ENCODE data around the gene SPINK2. TPM values are rescaled to one million over a fixed set of nuclear protein-coding genes. Genes with fewer than 3 reads are reported as not detected.
A peak's percentile ranks its signal among the peaks of the same experiment; 100 is the strongest.

SPINK2 gene
- total RNA-seq = 1 to 10 TPM; 1.5 to 1.9 TPM

- Mint-ChIP-seq H3K9me3 (ENCODE audit: low read depth) (no peaks in the 10 kb centered on the region), H3K27ac (no peak within 1 kb of the TSS), H3K4me3 (peak within 1 kb of the TSS; percentile 56), H3K4me1 (peaks cover 33% of the 10 kb centered on the region), H3K36me3 (peaks cover 10% of the 10 kb centered on the region), H3K27me3 (peaks cover 48% of the 10 kb centered on the region)
- ATAC-seq = peak; percentile 79
- CTCF ChIA-PET = interaction anchor here (1.0 to 1.3 kb wide), 5 partner anchors 10 to 22 kb away, joined by 3 to 4 read pairs (median 3); no protein-coding TSS in a partner anchor
- DNase-seq = peak; percentile 61
These were observed at the start of gene SPINK2 for GRCh38 chr4:56821381-56822243. Gene SPINK2 (minus strand): TSS chr4:56821701. CDS start chr4:56821662, 39 bp downstream.

- H3K9me3 Mint-ChIP-seq (ENCODE audit: low read depth) = no peaks in the 10 kb centered on the region
- CTCF ChIA-PET = interaction anchor here (0.9 kb wide), 1 partner anchor 34 kb away, joined by 3 read pairs; no protein-coding TSS in a partner anchor
These were observed 49.4 kb upstream of the SPINK2 start for GRCh38 chr4:56870946-56871345.

GRCh38 chr4:56863441-56864139 lies 42.1 kb upstream of the SPINK2 start:
- Mint-ChIP-seq H3K27me3 (peaks cover 12% of the 10 kb centered on the region), H3K9me3 (ENCODE audit: low read depth) (no peaks in the 10 kb centered on the region), H3K27ac (peak overlapping the region; percentile 29), H3K4me3 (no peak overlapping the region), H3K4me1 (peaks cover 28% of the 10 kb centered on the region), H3K36me3 (no peaks in the 10 kb centered on the region)
- ATAC-seq (peak; percentile 69), DNase-seq (no peak)
- CTCF ChIA-PET = no interaction called here

More at GRCh38 chr4:56870946-56871345, 49.4 kb upstream of the SPINK2 start:
- Mint-ChIP-seq H3K4me1 (no peaks in the 10 kb centered on the region), H3K27ac (no peak overlapping the region), H3K27me3 (peaks cover 10% of the 10 kb centered on the region), H3K4me3 (no peak overlapping the region), H3K36me3 (no peaks in the 10 kb centered on the region)
- DNase-seq (no peak), ATAC-seq (no peak)

GRCh38 chr4:56861360-56861759 lies 39.9 kb upstream of the SPINK2 start:
- CTCF ChIA-PET = interaction anchor here (0.9 to 1.4 kb wide), 2 partner anchors 21 to 79 kb away, joined by 3 to 4 read pairs; no protein-coding TSS in a partner anchor

GRCh38 chr4:56860781-56861180 lies 39.3 kb upstream of the SPINK2 start:
- peaks cover 20% of the 10 kb centered on the region for H3K27me3 Mint-ChIP-seq
- H3K4me3 Mint-ChIP-seq = no peak overlapping the region
- peaks cover 28% of the 10 kb centered on the region for H3K4me1 Mint-ChIP-seq
- H3K27ac Mint-ChIP-seq = no peak overlapping the region
- H3K9me3 Mint-ChIP-seq (ENCODE audit: low read depth) = no peaks in the 10 kb centered on the region
- H3K36me3 Mint-ChIP-seq = no peaks in the 10 kb centered on the region
- CTCF ChIA-PET = interaction anchor here (0.9 to 1.4 kb wide), 2 partner anchors 22 to 80 kb away, joined by 3 to 4 read pairs; no protein-coding TSS in a partner anchor
- ATAC-seq (peak; percentile 20), DNase-seq (no peak)

More at GRCh38 chr4:56861360-56861759, 39.9 kb upstream of the SPINK2 start:
- DNase-seq = no peak
- H3K27ac Mint-ChIP-seq = no peak overlapping the region
- H3K4me1 Mint-ChIP-seq = peaks cover 28% of the 10 kb centered on the region
- no peaks in the 10 kb centered on the region for H3K36me3 Mint-ChIP-seq
- no peak overlapping the region for H3K4me3 Mint-ChIP-seq
- H3K27me3 Mint-ChIP-seq = peaks cover 17% of the 10 kb centered on the region
- ATAC-seq = peak; percentile 30
- no peaks in the 10 kb centered on the region for H3K9me3 Mint-ChIP-seq (ENCODE audit: low read depth)

- Mint-ChIP-seq H3K27me3 (peaks cover 22% of the 10 kb centered on the region), H3K36me3 (no peaks in the 10 kb centered on the region), H3K4me1 (peaks cover 28% of the 10 kb centered on the region), H3K4me3 (no peak overlapping the region), H3K27ac (no peak overlapping the region), H3K9me3 (ENCODE audit: low read depth) (no peaks in the 10 kb centered on the region)
- CTCF ChIA-PET = interaction anchor here (1.4 kb wide), 1 partner anchor 23 kb away, joined by 4 read pairs; no protein-coding TSS in a partner anchor
- ATAC-seq = no peak
- DNase-seq = no peak
These were observed 38.3 kb upstream of the SPINK2 start for GRCh38 chr4:56859841-56860240.

GRCh38 chr4:56857601-56858309 lies 36.3 kb upstream of the SPINK2 start:
- H3K36me3 Mint-ChIP-seq = no peaks in the 10 kb centered on the region
- no peak overlapping the region for H3K4me3 Mint-ChIP-seq
- no peaks in the 10 kb centered on the region for H3K9me3 Mint-ChIP-seq (ENCODE audit: low read depth)
- ATAC-seq = no peak
- H3K4me1 Mint-ChIP-seq = peaks cover 16% of the 10 kb centered on the region
- H3K27me3 Mint-ChIP-seq = peaks cover 22% of the 10 kb centered on the region
- H3K27ac Mint-ChIP-seq = no peak overlapping the region
- CTCF ChIA-PET = interaction anchor here (0.8 kb wide), 1 partner anchor 389 kb away, joined by 4 read pairs; no protein-coding TSS in a partner anchor
- no peak for DNase-seq

GRCh38 chr4:56856656-56857055 lies 35.2 kb upstream of the SPINK2 start:
- Mint-ChIP-seq H3K4me1 (peaks cover 16% of the 10 kb centered on the region), H3K9me3 (ENCODE audit: low read depth) (no peaks in the 10 kb centered on the region), H3K27me3 (peaks cover 22% of the 10 kb centered on the region), H3K36me3 (no peaks in the 10 kb centered on the region), H3K27ac (no peak overlapping the region), H3K4me3 (no peak overlapping the region)
- ATAC-seq = no peak
- CTCF ChIA-PET = interaction anchor here (1.2 kb wide), 1 partner anchor 38 kb away, joined by 4 read pairs; no protein-coding TSS in a partner anchor
- DNase-seq = no peak

GRCh38 chr4:56850910-56851309 lies 29.4 kb upstream of the SPINK2 start:
- H3K4me1 Mint-ChIP-seq = no peaks in the 10 kb centered on the region
- CTCF ChIA-PET = no interaction called here
- no peak overlapping the region for H3K27ac Mint-ChIP-seq
- H3K9me3 Mint-ChIP-seq (ENCODE audit: low read depth) = no peaks in the 10 kb centered on the region
- peaks cover 3% of the 10 kb centered on the region for H3K27me3 Mint-ChIP-seq
- DNase-seq = no peak
- ATAC-seq = no peak
- no peak overlapping the region for H3K4me3 Mint-ChIP-seq
- no peaks in the 10 kb centered on the region for H3K36me3 Mint-ChIP-seq

GRCh38 chr4:56844802-56845580 lies 23.5 kb upstream of the SPINK2 start:
- Mint-ChIP-seq H3K4me1 (no peaks in the 10 kb centered on the region), H3K4me3 (no peak overlapping the region), H3K27ac (no peak overlapping the region), H3K36me3 (no peaks in the 10 kb centered on the region), H3K9me3 (ENCODE audit: low read depth) (no peaks in the 10 kb centered on the region), H3K27me3 (no peaks in the 10 kb centered on the region)
- no peak for DNase-seq
- CTCF ChIA-PET = interaction anchor here (2.5 kb wide), 1 partner anchor 8 kb away, joined by 12 read pairs; no protein-coding TSS in a partner anchor
- no peak for ATAC-seq

GRCh38 chr4:56843421-56843899 lies 22.0 kb upstream of the SPINK2 start:
- Mint-ChIP-seq H3K9me3 (ENCODE audit: low read depth) (no peaks in the 10 kb centered on the region), H3K27ac (no peak overlapping the region), H3K4me3 (no peak overlapping the region), H3K36me3 (no peaks in the 10 kb centered on the region), H3K4me1 (no peaks in the 10 kb centered on the region), H3K27me3 (no peaks in the 10 kb centered on the region)
- ATAC-seq (no peak), DNase-seq (no peak)
- CTCF ChIA-PET = no interaction called here

- ATAC-seq (no peak), DNase-seq (no peak)
- CTCF ChIA-PET = interaction anchor here (2.8 kb wide), 1 partner anchor 41 kb away, joined by 10 read pairs; no protein-coding TSS in a partner anchor
- Mint-ChIP-seq H3K27me3 (no peaks in the 10 kb centered on the region), H3K4me1 (peaks cover 6% of the 10 kb centered on the region), H3K4me3 (no peak overlapping the region), H3K27ac (no peak overlapping the region), H3K36me3 (no peaks in the 10 kb centered on the region), H3K9me3 (ENCODE audit: low read depth) (no peaks in the 10 kb centered on the region)
These were observed 19.1 kb upstream of the SPINK2 start for GRCh38 chr4:56840559-56840958.

All from activated CD8-positive, alpha-beta memory T cell treated with anti-CD3 and anti-CD28 coated beads, Interleukin-2, amount 10 ng/mL, durations not matched to agents 7 days and 5 days (primary cell).